ENCODE results near the gene NR1H4.

DNA sequence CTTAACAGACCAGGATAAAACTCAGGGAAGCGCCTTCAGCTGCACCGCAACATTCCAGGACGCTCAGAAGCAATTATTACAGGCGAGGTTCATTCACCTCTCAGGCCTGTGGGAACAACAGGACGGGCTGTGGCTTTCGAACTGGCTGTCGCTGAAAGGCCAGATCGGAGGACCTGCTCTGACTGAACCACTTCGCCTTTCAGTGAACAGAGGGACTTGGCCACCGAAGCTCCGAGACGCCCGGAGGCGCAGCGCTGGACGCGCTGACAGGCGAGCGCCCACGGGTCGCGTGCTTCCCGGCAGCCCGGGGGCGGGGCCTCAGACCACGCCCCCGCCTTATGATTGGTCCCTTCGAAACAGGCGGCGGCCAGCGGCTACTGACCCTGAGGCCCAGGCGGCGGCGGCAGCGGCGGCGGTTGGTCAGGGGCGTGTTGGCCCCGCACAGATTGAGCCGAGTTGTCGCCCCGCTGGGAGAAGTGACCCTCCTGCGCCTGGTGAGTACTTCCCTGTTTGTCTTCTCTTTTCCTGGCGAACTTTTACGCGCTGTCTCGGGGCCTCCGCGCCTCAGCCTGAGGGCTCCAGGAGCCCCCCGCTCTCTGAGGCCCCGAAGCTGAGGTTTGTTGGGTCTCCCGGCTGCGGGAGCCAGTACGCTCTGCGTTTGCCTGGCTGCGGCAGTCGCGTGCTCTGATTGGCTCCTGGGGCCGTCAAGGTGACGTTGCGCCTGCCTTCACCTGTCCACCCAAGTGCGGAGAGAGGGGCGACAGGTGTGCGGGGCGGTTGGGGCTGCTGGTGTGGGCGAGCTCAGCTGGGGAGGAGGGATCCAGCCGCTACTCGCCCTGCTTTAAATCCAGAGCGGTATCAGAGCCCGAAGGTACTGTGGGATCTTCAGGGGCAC is 99.9 kb downstream of the NR1H4 start, which contains the start of gene GAS2L3:
- peak; percentile 57 for TF ChIP-seq POLR2A (IDR thresholded peaks at IDR 0.05)
- peak; percentile 69 for TF ChIP-seq POLR2AphosphoS5 (IDR thresholded peaks at IDR 0.05)
- TF ChIP-seq, protein P1, sequence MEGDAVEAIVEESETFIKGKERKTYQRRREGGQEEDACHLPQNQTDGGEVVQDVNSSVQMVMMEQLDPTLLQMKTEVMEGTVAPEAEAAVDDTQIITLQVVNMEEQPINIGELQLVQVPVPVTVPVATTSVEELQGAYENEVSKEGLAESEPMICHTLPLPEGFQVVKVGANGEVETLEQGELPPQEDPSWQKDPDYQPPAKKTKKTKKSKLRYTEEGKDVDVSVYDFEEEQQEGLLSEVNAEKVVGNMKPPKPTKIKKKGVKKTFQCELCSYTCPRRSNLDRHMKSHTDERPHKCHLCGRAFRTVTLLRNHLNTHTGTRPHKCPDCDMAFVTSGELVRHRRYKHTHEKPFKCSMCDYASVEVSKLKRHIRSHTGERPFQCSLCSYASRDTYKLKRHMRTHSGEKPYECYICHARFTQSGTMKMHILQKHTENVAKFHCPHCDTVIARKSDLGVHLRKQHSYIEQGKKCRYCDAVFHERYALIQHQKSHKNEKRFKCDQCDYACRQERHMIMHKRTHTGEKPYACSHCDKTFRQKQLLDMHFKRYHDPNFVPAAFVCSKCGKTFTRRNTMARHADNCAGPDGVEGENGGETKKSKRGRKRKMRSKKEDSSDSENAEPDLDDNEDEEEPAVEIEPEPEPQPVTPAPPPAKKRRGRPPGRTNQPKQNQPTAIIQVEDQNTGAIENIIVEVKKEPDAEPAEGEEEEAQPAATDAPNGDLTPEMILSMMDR (IDR thresholded peaks at IDR 0.05), result no peak

All from prostate gland (tissue), 2 donors.